CD4-positive, alpha-beta T cell (primary cell): ENCODE data around the gene RPGRIP1. TPM values are rescaled to one million over a fixed set of nuclear protein-coding genes. Genes with fewer than 3 reads are reported as not detected.

Experiments
- ATAC-seq: fragments of 200-7000 bp; cut with Tn5 transposase; one replicate; pipeline ENCODE4 v1.10.0; 2022; ENCODE audit warnings: mild to moderate bottlenecking; ENCODE audit not compliant: poor library complexity
- CTCF ChIA-PET: fragments of 350-600 bp; sonication (Branson Sonifier 250); formaldehyde crosslinking; loops from one replicate; lab custom pipeline; 2021; ENCODE audit warnings: antibody characterized with exemption, inconsistent platforms; lab: Charles Lee
- POLR2A ChIA-PET: fragments of 350-600 bp; sonication (Branson Sonifier 250); formaldehyde crosslinking; loops from one replicate; lab custom pipeline; 2021; ENCODE audit warnings: antibody characterized with exemption, inconsistent platforms; lab: Charles Lee
- DNase-seq, 14 experiments: peaks; one replicate each; pipeline ENCODE4 v3.0.0-alpha.2; 2013 to 2020; ENCODE audit warnings: mixed read lengths in 2 of 14
- H3K27ac ChIP-seq, 2 donors: one replicate each; pipeline versions ENCODE4 v1.5.1 to v1.7.0; 2013; ENCODE audit warnings: low read length in 2 of 2, low read depth in 1 of 2, mild to moderate bottlenecking in 1 of 2
- H3K27me3 ChIP-seq, 2 experiments: 1 replicate in 1 of 2; 2 replicates in 1 of 2; pipeline versions ENCODE4 v1.6.1 to v1.7.0; 2013; ENCODE audit warnings: low read length in 2 of 2, control low read depth in 1 of 2, mild to moderate bottlenecking in 1 of 2, moderate library complexity in 1 of 2; ENCODE audit not compliant: insufficient read depth in 2 of 2, control insufficient read depth in 1 of 2
- H3K36me3 ChIP-seq: one replicate; pipeline ENCODE4 v1.6.1; 2013; ENCODE audit warnings: low read length, control low read depth; ENCODE audit not compliant: insufficient read depth
- H3K4me1 ChIP-seq: one replicate; pipeline ENCODE4 v1.6.1; 2013; ENCODE audit warnings: low read length, control low read depth; ENCODE audit not compliant: insufficient read depth
- H3K4me3 ChIP-seq: one replicate; pipeline ENCODE4 v1.5.1; 2013; ENCODE audit warnings: mild to moderate bottlenecking, low read length, moderate library complexity
- H3K9me3 ChIP-seq, 2 experiments: 1 replicate in 1 of 2; 2 replicates in 1 of 2; pipeline versions ENCODE4 v1.6.1 to v1.7.0; 2013; ENCODE audit warnings: low read length in 2 of 2, mild to moderate bottlenecking in 2 of 2, control low read depth in 1 of 2, moderate library complexity in 1 of 2; ENCODE audit not compliant: control insufficient read depth in 1 of 2, insufficient read depth in 1 of 2
- H3K27ac Mint-ChIP-seq: one replicate; pipeline ENCODE4 v1.8.0; 2020; ENCODE audit warnings: mixed read lengths
- H3K27me3 Mint-ChIP-seq: one replicate; pipeline ENCODE4 v1.8.0; 2021; ENCODE audit warnings: mixed read lengths
- H3K36me3 Mint-ChIP-seq: one replicate; pipeline ENCODE4 v1.8.0; 2021; ENCODE audit warnings: low read depth, mixed read lengths
- H3K4me1 Mint-ChIP-seq: one replicate; pipeline ENCODE4 v1.8.0; 2021; ENCODE audit warnings: low read depth, mixed read lengths
- H3K4me3 Mint-ChIP-seq: one replicate; pipeline ENCODE4 v1.8.0; 2020; ENCODE audit warnings: mild to moderate bottlenecking, mixed read lengths
- H3K9me3 Mint-ChIP-seq: one replicate; pipeline ENCODE4 v1.8.0; 2020; ENCODE audit warnings: mixed read lengths
- intact Hi-C, 2 experiments: fragments of 100-400 bp; cut with DNase I in 1 of 2; cut with micrococcal nuclease in 1 of 2; formaldehyde crosslinking; loops; one replicate each; pipeline versions ENCODE4 v1.15.1 to v1.9.0; 2023 to 2025; cut with DNase I, micrococcal nuclease
- total RNA-seq, 174 experiments: library from RNA in 2 of 174; stranded (reverse) in 2 of 174; gene quantifications; one replicate each; pipeline ENCODE4 v1.2.3 and lab custom pipeline; 2021 to 2026
- TF ChIP-seq, protein P1 (sequence below): fragments of 200-600 bp; IDR thresholded peaks from one replicate; pipeline ENCODE4 v1.8.0; 2022; ENCODE audit warnings: antibody characterized with exemption, mild to moderate bottlenecking

RPGRIP1 gene
- total RNA-seq, 2 experiments from 2014 or later = not detected

DNA sequence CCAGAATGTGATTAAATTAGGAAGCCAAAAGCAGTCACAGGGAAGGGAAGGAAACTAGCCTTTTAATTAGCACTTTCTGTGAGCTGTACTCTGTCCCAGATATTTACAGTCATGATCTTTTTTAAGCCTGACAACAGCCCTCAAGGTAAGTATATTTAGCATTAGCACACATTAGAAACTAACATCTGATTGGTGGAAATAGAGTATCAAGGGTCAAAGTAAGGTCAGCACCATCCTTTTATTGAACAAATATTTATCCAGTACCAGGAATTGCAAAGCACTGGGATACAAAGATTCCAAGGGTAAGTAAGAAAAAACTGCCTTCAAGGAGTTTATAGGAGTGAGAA is 28.2 kb downstream of the RPGRIP1 start:
- Mint-ChIP-seq H3K4me1 (peaks cover 24% of the 10 kb centered on the region), H3K27ac (peak overlapping the region; percentile 52), H3K27me3 (no peaks in the 10 kb centered on the region), H3K9me3 (no peaks in the 10 kb centered on the region), H3K36me3 (no peaks in the 10 kb centered on the region), H3K4me3 (peak overlapping the region; percentile 66)
- Histone ChIP-seq H3K9me3 (no peaks in the 10 kb centered on the region), H3K27ac (peak overlapping the region in 1 of 2 donors; percentile 61), H3K4me1 (peaks cover 13% of the 10 kb centered on the region), H3K4me3 (peak overlapping the region; percentile 55), H3K36me3 (no peaks in the 10 kb centered on the region), H3K27me3 (peaks cover 0 to 3% of the 10 kb centered on the region in 2 experiments)
- DNase-seq (no peak), ATAC-seq (no peak)
- ChIA-PET CTCF (interaction anchor here (1.0 kb wide), 1 partner anchor 67 kb away, joined by 3 read pairs; no protein-coding TSS in a partner anchor), POLR2A (interaction anchor here (0.8 to 1.0 kb wide), 2 partner anchors 9 to 203 kb away, joined by 3 to 5 read pairs; partner anchors contain the start of gene METTL3)
- intact Hi-C loops = loop anchor here (2.0 kb wide), 1 partner anchor 39 kb away; the partner anchor contains the start of gene HNRNPC (in 2 of the 2)
- TF ChIP-seq, protein P1, sequence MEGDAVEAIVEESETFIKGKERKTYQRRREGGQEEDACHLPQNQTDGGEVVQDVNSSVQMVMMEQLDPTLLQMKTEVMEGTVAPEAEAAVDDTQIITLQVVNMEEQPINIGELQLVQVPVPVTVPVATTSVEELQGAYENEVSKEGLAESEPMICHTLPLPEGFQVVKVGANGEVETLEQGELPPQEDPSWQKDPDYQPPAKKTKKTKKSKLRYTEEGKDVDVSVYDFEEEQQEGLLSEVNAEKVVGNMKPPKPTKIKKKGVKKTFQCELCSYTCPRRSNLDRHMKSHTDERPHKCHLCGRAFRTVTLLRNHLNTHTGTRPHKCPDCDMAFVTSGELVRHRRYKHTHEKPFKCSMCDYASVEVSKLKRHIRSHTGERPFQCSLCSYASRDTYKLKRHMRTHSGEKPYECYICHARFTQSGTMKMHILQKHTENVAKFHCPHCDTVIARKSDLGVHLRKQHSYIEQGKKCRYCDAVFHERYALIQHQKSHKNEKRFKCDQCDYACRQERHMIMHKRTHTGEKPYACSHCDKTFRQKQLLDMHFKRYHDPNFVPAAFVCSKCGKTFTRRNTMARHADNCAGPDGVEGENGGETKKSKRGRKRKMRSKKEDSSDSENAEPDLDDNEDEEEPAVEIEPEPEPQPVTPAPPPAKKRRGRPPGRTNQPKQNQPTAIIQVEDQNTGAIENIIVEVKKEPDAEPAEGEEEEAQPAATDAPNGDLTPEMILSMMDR = no peak

DNA sequence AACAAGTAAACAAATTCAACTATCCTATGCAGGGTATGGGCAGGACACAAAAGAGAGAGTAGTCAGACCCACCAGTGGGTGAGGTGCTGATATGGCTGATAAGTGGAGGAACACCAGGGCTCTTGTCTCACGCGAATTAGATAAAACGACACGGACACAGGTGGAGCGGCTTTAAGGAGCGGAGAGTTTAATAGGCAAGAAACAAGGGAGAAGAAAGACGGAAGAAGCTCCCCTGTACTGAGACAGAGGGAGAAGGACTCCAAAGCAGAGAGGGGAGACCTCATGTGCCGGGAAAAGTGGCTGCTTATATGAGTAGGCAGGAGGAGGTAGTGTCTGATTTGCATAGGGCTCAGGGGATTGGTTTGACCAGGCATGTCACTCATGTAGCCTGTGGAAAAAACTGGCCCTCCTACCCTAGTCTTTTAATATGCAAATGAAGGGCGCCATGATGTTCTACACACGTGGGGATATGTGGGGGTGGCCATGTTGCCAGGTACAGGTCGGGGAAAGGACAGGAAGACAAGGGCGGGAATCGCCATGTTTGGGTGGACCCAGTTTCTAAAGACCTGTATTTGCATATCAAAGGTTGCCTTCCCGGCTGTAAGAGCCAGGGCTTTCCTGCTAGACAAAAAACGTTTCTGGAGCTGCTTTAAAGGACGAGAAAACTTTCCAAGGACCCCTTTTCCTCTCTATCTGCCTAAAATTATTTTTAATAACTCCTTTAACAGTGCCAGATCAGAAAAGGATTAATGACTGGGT is 28.8 kb downstream of the RPGRIP1 start:
- ATAC-seq = peak; percentile 91
- Histone ChIP-seq H3K36me3 (no peaks in the 10 kb centered on the region), H3K9me3 (no peaks in the 10 kb centered on the region), H3K4me3 (peak overlapping the region; percentile 55), H3K27me3 (peaks cover 0 to 3% of the 10 kb centered on the region in 2 experiments), H3K27ac (peak overlapping the region; percentile 37 to 61), H3K4me1 (peaks cover 13% of the 10 kb centered on the region)
- no peaks in the 10 kb centered on the region for H3K9me3 Mint-ChIP-seq
- ChIA-PET POLR2A (interaction anchor here (0.7 to 1.0 kb wide), 3 partner anchors 40 to 202 kb away, joined by 4 to 5 read pairs (median 4); partner anchors contain the start of gene METTL3), CTCF (interaction anchor here (1.0 kb wide), 1 partner anchor 68 kb away, joined by 3 read pairs; no protein-coding TSS in a partner anchor)
- TF ChIP-seq, protein P1 = no peak
- peaks cover 24% of the 10 kb centered on the region for H3K4me1 Mint-ChIP-seq
- intact Hi-C loops = loop anchor here (2.0 kb wide), 1 partner anchor 40 kb away; the partner anchor contains the start of gene HNRNPC (in 2 of the 2)
- H3K36me3 Mint-ChIP-seq = no peaks in the 10 kb centered on the region
- H3K27me3 Mint-ChIP-seq = no peaks in the 10 kb centered on the region
- peak overlapping the region; percentile 66 for H3K4me3 Mint-ChIP-seq
- peak overlapping the region; percentile 52 for H3K27ac Mint-ChIP-seq
- peak; percentile 51 to 92 (median 66) for DNase-seq

DNA sequence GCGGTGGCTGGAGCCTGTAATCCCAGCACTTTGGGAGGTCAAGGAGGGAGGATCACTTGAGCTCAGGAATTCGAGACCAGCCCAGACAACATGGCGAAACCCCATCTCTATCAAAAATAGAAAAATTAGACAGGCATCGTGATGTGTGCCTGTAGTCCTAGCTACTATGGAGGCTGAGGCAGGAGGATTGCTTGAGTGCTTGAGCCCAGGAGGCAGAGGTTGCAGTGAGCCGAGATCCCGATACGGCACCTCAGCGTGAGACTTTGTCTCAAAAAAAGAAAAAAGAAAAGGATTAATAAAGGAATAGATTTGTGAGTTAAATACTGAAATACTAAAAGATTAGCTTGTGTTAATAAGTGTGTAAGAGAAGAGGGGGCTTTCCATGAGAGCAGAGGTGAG is 29.4 kb downstream of the RPGRIP1 start:
- ATAC-seq (no peak), DNase-seq (no peak)
- Histone ChIP-seq H3K27me3 (peaks cover 0 to 3% of the 10 kb centered on the region in 2 experiments), H3K4me3 (peak overlapping the region; percentile 55), H3K9me3 (no peaks in the 10 kb centered on the region), H3K27ac (peak overlapping the region in 1 of 2 donors; percentile 1), H3K36me3 (no peaks in the 10 kb centered on the region), H3K4me1 (peaks cover 13% of the 10 kb centered on the region)
- H3K27ac Mint-ChIP-seq = peak overlapping the region; percentile 52
- ChIA-PET CTCF (no interaction called here), POLR2A (interaction anchor here (0.7 to 1.0 kb wide), 3 partner anchors 41 to 202 kb away, joined by 4 to 5 read pairs (median 4); partner anchors contain the start of gene METTL3)
- no peaks in the 10 kb centered on the region for H3K36me3 Mint-ChIP-seq
- H3K4me1 Mint-ChIP-seq = peaks cover 24% of the 10 kb centered on the region
- TF ChIP-seq, protein P1 = no peak
- H3K4me3 Mint-ChIP-seq = peak overlapping the region; percentile 66
- H3K27me3 Mint-ChIP-seq = no peaks in the 10 kb centered on the region
- intact Hi-C loops = loop anchor here (2.0 kb wide), 1 partner anchor 40 kb away; the partner anchor contains the start of gene HNRNPC (in 2 of the 2)
- H3K9me3 Mint-ChIP-seq = no peaks in the 10 kb centered on the region
